AG08396 (cell line): Measurements from ENCODE around the gene GAN.
"Not testable (repeated sequence)": the region's sequence is repeated elsewhere in the genome, so short reads cannot be mapped to it uniquely, and the experiment has no call there.

Experiments
- DNase-seq: peaks from one replicate; pipeline ENCODE4 v3.0.0; 2012; ENCODE audit warnings: low spot score, mixed read lengths

Gene GAN

DNA sequence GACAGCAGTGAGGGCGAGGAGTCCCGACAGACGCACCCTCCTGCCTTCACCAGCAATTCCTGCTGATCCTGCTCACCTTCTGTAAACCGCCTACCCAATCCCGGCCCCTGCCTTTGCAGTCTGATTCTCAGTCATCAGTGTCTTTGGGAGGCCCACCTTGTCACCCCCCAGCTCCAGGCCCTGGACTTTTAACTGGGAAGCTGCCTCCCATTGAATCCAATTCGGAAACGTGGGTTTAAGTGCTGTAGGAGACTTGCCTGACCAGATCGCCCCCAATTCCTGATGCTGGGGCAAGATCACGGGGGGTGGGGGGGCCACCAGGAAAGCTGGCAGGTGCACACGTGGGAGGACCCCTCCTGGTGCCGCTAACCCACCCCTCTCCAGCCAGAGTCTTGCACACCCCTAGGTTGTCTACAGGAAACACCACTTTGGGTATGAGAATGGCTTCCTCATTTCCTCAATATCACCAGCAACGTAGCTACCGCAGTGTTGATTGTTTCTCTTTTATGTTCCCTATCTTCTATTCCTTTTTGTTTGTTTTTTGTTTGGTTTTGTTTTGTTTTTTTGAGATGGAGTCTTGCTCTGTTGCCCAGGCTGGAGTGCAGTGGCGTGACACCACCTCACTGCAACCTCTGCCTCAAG is 83.2 kb downstream of the GAN start:
- no peak for DNase-seq

DNA sequence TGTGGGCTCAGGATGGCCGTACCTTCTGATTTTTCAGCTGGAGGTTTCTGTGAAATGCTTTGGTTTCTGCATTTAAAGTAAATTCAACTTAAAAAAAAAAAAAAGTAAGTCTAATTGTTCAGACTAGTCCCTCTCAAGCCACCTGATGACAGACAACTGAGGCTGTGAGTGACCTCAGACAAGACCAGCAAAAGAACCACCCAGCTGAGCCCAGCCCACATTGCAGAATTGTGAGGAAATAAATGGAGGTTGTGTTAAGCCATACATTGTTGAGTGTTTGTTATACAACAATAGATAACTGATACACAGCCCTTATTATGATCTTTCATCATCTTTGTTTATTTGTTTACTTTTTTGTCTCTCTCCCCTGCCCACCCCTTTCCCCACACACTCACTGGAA is 85.1 kb downstream of the GAN start:
- DNase-seq, result no peak

DNA sequence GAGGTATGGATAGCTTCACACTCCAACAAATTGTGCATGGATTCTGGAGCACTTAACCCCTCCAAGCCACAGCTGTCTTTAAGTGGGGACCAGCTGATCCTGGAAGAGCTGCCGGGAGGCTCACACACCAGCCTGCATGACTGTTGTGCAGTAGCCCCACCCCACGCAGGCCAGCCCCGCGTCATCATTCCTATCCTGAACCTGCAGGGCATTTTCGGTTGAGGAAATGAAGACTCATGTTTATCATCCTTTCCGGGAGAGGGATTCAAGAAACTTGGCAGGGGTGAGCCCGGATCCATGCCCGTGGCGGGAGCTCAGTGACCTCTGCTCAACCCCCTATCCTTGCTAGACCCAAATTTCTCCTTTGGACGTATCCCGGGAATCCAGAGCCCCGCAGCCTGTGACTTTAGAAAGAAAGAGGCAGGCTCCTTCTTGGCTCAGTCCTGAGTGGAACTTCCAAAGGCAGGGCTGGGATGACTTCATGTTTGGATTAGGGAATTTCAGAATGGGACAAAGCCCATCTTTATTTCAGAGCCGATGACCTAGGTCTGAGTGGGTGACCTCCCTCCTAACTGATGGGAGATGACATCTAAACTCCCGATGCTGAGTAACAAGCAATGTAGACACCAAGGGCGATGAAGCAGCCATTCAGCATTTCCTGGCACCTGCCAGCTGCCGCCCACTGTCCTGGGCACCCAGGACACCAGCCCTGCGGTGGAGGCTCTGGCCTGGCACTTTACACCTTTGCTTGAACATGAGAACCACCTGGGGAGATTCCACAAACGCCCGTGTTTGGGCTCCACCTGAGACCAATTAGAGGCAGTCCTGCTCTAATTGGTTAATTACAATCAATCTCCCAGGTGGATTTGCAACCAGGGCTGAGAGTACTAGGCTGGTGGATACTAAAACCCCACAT is 86.5 kb downstream of the GAN start:
- peak; percentile 57 for DNase-seq

DNA sequence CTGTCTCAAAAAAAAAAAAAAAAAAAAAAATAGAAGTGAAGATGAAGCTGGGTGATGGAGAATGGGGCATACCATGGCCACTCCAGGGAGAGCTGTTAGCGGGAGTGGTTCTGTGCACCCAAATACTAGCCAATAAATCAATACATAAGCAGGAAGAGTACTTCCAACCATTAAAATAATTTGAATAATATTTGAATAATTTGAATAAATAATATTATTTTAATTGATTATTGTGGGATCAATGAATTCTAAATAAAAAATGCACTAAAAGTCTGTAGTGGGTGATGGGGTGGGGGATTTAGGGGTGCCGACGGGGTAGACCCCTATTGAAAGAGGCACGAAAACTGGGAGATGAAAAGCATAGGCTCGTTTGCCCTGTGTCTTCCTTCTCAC is 88.4 kb downstream of the GAN start:
- no peak for DNase-seq

DNA sequence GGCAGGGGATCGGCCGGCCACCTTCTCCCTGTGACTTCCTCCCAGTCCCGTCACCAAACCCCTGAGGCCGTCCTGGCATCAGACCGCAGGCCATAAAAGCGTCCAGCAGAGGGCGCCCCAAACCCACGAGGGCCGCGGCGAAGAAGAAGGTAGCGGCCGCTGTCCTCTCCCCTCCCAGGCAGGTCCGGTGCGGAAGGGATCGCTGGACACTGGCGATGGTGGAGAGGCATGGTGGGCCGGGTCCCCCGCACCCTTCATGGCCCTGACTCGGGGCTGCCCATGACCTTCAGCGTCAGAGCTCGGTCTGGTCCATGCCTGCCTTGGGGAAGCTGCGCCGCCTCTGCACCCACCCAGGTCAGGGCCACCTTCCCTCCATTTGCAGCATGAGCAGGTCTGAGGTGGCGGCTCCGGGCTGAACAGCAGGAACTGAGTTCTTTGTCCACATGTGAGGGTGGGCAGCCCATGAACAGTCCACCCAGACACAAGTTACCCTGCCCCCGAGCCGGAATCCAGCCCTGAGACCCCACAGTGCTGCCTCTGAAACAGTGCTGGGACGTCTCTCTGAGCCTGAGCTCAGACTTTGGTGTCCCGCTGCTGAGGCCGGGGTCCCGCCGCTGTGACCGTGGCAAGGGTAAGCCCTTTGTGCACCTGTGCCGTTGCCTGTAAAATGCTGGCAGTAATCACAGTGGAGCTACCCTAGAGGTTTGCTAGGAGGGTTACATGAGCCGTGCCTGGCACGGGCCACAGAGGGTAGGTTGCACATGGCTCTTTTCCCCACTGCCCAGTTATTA is 89.0 kb downstream of the GAN start:
- DNase-seq, result peak; percentile 89

DNA sequence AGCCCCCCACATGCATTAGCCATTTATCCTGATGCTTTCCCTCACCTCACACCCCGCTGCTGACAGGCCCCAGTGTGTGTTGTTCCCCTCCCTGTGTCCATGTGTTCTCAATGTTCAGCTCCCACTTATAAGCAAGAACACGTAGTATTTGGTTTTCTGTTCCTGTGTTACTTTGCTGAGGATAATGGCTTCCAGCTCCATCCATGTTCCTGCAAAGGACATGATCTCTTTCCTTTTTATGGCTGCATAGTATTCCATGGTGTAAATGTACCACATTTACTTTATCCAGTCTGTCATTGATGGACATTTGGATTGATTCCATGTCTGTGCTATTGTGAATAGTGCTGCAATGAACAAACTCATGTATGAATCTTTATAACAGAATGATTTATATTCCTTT is 90.2 kb downstream of the GAN start:
- DNase-seq, result not testable (repeated sequence)

DNA sequence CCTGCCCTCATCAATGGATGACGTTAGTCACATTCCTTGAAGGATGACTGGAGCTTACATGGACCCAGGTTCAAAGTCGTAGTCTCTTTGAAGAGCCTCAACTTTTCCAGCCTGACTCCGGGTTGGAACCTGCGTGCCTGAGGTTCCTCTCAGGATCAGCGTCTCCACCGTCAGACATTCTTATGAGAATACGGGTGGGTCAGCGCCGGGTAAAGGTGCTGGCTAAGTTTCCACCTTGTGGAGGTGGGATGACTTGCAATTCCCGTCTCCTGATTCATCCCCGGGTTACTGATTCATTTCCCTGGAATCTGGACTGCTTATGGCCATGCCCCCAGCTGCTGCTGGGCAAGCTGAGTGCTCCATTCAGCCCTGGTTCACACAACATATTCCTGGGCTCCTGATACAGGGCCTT is 90.9 kb downstream of the GAN start:
- DNase-seq, result peak; percentile 86

DNA sequence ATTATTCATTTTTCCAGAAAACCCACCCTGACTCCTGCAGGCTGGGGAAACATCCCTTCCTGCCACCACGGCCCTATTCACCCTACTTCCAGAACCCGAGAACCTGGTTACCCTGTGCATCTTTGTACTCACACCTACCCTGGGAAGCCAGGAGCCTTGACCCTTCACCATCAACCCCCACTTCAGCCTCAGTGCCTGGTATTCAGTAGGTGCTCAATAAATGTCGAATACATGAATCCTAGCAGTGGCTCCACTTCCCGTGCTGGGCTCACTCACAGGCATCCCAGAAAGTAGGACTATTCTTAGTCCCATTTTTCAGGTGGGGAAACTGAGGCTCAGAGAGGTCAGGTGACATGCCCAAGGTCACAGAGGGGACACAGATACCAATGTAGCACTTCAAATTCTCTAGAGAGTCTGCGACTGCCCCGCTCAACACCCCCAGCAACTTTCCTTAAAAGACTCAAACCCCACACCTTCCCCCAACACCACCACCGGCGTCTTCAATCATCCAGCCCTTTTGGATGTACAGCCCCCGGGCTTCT is 93.7 kb downstream of the GAN start:
- DNase-seq, result no peak

DNA sequence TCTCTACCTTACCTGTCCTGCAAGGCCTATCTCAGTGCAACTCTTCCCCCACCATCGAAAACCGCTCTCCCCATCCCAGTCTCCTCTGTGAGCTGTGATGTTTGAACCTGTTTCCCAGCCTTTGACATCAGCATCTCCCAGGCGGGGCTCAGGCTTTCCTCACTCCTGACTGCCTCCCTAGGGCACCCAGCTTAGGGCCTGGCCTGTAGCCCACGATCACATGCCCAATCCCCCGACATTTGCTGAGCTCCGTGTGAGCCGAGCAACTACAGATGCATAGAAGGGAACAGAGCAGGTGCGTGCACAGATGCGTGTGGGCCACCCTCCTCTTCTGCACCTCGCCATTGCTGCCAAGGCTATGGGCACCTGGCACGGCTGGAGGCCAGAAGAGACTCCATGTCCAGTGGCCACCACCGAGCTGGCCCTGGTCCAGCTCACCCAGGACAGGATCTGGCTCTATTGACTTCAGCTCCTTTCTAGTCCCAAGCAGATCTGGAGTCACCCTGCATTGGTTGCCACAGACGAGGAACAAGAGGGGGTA is 94.3 kb downstream of the GAN start:
- DNase-seq, result no peak

DNA sequence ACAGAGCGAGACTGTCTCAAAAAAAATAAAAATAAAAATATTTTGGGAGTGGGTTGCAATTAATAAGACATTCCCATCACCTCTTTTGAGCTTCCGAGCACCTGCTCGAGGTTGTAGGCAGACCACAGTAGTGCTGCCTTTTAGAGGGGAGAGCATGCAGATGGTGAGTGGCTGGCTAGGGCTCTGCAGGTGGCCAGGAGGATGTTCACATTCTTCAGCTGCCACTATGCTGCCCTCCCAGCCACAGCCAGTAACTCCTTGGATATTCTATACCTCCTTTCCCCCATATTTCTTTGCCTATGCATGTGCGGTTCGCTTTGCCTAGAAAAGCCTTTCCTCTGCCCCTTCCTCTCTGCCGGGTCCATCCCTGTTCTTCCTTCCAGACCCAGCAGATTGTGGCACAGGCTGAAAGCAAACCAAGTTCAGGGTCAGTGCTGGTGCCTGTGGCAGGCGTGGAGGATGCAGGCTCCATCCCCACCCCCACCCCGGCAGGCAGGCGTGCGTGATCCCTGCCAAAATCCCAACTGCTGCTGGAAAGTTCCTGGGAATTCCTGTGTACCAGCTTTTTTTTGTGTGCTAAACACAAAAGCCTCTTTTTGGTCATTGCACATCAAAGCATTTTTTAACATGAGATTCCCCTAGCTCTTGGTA is 96.0 kb downstream of the GAN start:
- no peak for DNase-seq

DNA sequence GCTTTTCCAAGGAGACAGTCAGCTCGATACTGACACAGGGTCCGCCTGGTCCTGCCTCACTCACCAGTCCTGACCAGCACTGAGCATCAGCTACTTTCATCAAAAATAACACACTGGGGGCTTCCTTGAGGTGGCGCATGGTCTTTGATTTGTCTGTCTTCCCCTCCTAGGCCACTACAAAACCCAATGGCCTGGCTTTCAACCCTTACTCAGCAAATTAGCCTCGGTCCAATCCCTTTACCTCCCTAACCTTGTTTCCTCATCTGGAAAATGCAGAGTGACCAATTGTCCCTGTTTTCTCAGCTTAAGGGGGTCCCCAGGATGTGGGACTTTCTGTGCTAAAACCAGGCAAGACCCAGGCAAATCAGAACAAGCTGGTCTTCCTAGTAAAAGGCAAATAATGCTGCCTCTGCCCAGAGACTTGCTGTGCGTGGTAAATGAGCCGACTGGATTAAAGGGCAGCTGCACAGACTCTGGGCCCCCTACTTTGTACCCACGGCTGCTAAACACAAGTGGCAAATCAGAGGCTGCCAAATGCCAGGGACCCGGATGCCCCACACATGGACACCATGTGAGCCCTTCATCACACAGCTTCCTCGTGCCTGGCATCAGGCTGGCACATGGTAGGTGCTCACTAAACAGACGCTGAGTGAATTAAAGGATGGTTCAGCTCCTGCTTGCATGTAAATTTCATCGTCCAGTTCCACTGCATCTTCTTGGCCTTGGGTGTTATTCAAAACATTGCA is 98.7 kb downstream of the GAN start:
- no peak for DNase-seq

DNA sequence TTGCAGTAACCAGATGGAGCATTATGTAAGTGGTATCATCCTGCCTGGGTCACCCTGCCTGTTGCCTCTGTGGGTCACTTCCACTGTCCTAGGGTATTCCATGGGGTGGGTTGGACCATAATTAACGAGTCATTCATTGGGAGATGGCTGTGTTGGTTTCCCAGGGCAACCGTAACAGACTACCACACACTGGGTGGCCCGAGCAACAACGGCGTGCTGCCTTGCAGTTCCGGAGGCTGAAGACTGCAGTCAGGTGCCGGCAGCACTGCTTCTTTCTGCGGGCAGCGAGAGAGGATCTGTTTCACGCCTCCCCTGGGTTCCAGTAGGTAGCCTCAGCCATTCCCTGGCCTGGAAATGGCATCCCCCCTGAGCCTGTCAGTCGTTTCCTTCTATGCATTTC is 101.0 kb downstream of the GAN start:
- no peak for DNase-seq

DNA sequence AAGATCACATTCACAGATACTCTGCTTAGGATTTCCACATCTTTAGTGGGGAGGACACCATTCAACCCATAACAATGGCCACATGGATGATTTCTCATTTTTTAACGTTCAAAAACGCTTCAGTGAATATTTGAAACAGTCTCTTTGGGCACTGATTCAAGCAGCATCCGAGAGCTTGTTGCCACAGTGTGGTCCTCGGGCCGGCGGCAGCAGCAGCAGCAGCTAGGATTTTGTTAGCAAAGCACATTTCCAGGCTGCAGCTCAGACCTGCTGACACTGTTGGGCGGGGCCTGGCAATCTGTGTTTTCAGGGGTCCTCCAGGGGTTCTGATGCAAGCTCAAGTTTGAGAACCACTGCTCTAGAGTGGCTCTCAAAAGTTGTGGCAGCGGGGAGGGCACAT is 102.0 kb downstream of the GAN start:
- DNase-seq, result no peak

DNA sequence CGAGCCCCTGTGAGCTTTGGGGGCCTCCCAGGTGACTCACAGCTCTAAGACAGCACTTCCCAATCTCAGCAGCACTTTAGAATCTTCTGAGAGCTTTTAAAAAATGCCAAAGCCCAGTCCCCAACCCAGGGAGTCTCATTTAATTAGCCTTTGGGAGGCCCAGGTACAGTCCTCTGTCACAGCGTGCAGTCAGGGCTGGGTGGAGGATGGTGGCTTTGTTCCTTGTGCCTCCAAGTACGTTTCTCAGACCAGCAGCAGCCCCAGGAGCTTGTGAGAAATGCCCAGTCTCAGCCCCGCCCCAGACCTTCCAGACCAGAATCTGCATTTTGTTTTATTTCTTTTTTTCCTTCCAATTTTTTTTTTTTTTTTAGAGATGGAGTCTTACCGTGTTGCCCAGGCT is 102.4 kb downstream of the GAN start:
- DNase-seq, result no peak

DNA sequence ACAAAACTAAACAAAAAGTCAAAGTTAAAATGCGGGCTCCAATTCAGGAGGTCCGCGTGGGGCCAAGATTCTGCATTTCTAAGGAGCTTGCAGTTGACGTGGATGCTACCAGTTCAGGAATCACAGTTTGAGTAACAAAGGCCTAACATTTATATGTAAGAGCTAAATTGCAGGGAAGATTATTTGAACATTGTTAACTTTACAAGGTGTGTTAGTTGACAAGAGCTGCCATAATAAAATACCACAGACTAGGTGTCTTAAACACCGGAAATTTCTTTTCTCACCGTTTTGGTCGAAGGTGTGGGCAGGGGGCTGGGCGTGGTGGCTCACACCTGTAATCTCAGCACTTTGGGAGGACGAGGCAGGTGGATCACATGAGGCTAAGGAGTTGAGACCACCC is 105.0 kb downstream of the GAN start:
- DNase-seq, result no peak

DNA sequence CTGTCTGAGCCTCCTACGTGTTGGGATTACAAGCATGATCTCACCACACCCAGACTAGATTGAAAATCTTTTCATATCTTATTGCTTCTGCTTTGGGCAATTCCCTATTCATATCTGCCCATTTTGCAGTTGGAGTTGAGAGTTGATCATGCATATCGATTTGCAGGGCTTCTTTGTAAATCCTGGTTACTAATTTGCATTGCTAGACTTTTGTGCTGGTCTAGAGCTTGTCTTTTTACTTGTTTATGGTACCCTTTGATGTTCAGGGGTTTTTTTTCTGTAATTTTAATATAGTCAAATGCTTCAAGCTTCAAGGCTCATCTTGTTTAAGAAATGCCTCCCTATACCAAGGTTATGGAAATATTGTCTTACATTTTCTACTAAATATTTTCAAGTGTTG is 106.4 kb downstream of the GAN start:
- no peak for DNase-seq

DNA sequence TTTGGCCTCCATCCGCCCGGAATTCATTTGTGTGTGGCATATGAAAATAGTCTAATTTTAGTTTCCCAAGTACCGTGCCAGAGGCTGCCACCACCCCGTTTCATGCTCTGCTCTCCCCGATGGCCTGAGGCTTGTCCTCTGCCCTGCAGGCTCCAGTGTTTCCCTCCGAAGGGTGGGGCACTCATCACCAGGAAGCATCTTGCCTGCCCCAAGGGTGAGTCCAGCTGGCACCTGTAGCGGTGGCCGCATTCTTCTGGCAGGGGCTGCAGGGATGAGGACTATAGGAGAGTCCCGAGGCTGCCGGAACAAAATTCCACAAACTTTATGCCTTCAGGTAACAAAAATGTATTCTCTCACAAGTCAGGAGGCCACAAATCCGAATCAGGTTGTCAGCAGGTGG is 106.8 kb downstream of the GAN start:
- DNase-seq, result no peak

DNA sequence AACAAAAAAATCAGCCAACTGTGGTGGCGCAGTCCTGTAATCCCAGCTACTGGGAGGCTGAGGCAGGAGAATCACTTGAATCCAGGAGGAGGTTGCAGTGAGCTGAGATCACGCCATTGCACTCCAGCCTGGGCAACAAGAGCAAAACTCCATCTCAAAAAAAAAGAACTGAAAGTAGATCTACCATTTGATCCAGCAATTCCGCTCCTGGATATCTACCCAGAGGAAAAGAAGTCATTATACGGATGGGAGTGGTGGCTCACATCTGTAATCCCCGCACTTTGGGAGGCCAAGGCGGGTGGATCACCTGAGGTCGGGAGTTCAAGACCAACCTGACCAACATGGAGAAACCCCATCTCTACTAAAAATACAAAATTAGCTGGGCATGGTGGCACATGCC is 107.4 kb downstream of the GAN start:
- not testable (repeated sequence) for DNase-seq

DNA sequence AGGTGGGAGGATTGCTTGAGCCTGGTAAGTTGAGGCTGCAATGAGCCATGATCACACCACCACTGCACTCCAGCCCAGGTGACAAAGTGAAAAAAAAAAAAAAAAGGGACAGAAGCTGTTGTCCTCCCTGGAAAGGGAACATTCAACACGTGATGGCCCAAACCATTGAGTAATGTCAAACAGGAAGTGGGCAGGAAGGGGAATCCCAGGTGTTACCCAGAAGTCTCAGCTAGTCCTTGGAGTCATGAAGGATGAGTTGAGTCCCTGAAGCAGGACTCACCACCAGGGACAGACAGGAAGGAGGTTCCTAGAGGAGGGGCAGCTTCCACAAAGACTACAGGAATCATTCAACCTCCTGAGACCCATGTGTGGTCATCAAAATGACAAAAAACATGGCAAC is 110.0 kb downstream of the GAN start:
- no peak for DNase-seq

DNA sequence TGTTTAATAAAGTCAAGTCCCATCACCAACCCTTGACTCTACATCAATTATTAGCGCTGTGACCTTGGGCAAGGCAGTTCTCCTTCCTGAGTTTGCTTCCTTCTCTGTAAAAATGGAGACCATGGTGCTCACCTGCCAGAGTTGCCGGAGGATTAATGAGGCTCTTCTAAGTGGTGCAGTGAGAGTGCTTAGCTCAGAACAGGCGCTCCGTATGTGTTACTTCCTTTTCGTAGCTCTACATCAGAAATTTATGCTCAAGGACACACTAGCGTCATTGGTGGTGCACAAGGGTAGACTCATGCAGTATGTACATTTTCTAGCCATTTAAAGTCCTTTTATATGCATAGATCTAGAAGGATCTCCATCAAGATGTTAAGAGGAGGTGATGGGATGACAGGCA is 112.5 kb downstream of the GAN start:
- DNase-seq, result no peak

DNA sequence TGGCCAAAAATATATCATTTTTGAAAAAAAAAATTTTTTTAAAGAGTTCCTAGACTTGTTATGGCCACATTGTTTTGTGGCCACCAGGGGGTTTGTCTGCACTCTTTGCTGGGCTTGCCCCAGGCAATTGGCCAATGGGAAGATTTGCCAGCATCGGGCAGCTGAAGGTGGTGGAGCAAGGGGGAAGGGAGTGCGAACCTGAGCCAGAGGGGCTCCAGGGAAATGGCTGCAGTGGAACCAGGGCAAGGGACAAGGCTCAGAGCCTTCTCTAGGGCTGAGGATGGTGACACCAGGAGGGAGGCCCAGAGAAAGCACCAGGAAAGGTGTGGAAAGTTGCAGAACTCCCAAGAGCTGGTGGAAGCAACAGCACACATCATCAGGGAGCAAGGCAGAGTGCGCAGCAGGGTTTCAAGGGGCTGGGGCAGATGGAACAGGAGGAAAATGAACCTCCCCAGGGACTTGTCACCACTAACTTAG is 114.3 kb downstream of the GAN start:
- peak; percentile 73 for DNase-seq
